Stimulated activated CD4-positive, alpha-beta T cell treated with anti-CD3 and anti-CD28 coated beads, Interleukin-15, amount 100 ng/mL, for 24 hours (primary cell): Measurements from ENCODE around the gene TMPRSS3.

Source experiments
- DNase-seq: peaks from one replicate; pipeline ENCODE4 v3.0.0-alpha.2; 2020

Gene TMPRSS3

DNA sequence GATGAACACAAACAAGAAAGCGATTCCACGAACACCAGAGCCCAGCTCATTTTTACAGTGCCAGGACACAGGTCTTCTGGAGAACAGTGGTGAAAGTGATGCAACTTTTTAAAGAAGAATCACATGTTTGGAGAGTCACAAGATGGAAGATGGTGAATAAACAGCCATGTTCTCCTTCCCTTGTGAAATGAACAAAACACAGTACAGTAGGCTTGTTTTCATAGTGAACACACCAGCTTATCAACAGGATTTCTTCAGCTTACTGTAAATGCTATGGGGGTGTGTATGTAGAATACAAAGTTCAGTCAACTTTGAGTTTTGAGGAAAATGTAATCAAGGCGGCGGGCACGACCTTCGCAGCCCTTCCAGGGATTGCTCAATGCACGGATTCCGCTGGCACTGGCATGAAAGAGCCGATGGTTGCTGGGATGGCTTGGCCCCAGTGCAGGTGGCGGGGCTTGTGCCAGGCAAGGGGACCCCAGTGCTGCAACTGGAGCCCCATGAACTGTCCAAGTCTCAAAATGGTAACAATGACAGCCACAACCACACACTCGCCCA, 9.7 kb downstream of the TMPRSS3 start:
- DNase-seq = no peak

GRCh38 chr21:42385619-42386018, 10.2 kb downstream of the TMPRSS3 start:
- no peak for DNase-seq

DNA sequence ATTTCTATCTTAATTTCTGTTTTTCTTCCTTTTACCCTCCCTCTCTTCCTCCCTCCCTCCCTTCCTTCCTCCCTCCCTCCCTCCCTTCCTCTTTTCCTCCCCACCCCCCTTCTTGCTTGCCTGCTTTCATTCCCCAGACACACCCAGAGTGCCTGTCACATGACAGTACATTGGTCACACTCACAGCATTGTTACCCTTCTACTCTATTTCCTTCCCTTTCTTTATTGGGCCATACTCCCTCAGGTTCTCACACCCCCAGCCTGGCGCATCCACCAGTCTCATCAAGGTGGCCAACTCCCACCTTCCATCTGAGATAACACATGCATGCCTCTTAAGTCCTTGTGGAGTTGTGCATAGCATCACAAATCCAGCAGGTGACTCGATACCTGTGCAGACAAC, 10.9 kb downstream of the TMPRSS3 start:
- DNase-seq = no peak

GRCh38 chr21:42384156-42384945, 11.5 kb downstream of the TMPRSS3 start:
- DNase-seq = no peak

- no peak for DNase-seq
These were observed 12.5 kb downstream of the TMPRSS3 start for GRCh38 chr21:42383331-42383730.

DNA sequence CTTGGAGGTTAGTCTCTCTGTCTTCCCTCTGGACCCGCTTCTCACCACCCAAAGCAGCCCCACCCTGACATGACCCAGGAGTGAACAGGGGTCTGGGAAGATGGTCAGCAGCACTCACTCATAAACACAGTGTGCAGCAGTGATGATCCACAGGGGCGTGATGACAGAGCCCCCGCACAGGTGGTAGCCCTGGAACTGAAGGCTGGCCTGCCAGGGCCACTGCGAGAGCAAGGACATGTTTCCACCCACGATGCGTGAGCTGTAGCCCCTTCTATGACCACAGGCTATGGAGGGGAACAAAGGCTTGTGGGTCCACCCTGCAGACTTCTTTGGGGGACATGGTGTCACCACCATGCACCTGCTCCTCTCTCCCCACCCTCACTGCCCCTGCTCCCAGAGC, 12.9 kb downstream of the TMPRSS3 start:
- no peak for DNase-seq

DNA sequence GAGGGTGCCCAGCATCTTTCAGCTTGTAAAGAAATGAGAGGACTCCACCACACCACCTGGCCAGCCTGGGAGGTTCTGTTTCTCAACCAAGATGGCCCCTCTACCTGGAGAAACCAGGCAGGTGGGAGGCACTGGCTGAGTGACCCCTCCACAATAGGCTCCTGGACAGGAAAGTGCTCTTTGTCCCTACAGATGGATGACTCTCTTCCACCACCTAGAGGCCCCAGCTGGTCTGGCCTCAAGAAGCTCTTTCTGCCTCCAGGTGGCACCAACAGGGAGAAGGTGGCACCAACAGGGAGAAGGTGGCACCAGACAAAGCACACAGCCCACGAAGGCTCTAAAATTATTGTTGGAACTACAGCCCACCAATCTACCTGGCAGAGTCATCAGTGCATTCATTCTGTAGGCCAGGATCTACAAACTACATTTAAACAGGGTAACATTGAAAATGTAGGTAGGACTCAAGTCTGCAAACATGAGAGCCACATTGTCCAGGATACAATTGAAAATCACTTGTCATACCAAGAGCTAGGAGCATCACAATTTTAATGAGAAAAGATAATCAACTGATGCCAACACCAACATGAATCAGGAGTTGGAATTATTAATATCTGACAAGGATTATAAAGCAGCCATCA, 14.4 kb downstream of the TMPRSS3 start:
- peak; percentile 43 for DNase-seq

GRCh38 chr21:42379426-42380215, 16.2 kb downstream of the TMPRSS3 start:
- DNase-seq = no peak

DNA sequence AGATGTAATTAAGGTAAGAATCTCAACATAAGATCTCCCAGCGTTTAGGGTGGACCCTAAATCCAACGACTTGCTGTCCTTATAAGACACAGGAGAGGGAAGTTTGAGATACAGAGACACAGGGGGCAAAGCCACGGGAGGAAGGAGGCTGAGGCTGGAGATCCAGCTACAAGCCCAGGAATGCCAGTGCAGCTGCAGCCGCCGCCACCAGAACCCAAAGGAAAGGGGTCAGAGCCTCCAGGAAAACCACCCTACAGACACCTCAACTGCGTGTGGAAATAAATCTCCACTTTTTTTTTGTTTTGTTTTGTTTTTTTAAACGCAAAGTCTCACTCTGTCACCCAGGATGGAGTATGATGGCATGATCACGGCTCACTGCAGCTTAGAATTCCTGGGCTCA, 17.4 kb downstream of the TMPRSS3 start:
- no peak for DNase-seq

- DNase-seq = no peak
These were observed 17.9 kb downstream of the TMPRSS3 start for GRCh38 chr21:42377951-42378340.

DNA sequence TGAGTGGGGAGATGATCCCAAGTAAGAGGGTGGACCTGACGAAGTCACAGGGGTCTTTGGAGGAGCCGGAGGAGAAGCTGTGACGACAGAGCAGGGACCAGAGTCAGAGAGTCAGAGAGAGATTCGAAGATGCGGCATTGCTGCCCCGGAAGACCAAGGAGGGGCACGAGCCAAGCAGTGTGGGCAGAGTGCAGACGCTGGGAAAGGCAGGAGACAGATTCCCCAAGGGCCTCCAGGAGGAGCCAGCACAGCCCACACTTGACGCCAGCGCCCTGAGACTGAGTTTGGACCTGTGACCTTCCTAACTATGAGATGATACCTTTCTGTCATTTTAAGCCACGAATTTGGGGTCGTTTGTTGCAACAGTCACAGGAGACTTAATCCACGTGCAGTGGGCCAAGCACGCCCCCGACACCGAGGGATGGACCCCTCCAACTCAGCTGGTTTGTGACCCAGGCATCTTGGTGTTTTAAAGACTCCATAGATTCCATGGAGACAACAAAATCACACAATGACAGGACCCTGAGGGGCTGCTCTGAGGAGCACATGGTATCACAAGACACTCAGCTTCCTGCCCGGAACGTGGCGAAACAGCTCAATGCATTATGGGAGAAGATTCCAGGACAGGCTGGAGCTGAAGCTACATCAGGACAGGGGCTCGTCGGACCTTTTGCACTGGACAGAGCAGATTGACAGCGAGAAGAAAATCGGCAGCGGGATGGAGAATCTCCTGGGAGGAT, 18.5 kb downstream of the TMPRSS3 start:
- no peak for DNase-seq

DNA sequence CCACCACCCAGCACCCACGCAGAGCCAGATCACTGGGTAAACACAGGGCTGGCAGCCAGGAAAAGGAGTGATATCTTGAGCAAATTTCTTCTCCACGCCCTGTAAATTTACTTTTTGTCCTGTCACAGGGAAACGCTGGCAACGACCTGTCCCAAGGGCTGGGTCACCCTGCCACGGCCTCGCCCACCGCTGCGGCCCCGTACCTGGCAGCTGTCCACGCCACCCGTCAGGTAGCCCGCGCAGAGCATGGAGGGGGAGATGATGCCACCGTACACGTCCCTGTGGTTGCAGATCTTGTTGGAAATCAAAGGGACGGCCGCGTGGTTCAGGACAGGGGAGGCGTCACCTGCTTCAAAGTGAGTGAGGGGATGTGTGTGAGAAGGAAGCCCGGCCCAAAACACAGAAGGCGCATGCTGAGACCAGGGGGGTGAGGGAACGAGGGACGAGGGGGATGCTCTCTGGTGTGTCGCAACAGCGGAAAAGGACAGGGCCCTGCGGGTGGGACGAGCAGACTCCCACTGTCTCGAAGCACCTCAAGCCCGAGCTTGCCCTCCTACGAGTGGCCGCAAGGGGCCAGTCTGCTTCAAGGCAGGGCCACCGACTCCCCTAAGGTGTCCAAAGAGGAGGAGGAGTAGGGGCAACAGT, 19.4 kb downstream of the TMPRSS3 start:
- DNase-seq = no peak

GRCh38 chr21:42375966-42376337, 19.9 kb downstream of the TMPRSS3 start:
- no peak for DNase-seq

GRCh38 chr21:42375506-42375905, 20.3 kb downstream of the TMPRSS3 start:
- DNase-seq = no peak

DNA sequence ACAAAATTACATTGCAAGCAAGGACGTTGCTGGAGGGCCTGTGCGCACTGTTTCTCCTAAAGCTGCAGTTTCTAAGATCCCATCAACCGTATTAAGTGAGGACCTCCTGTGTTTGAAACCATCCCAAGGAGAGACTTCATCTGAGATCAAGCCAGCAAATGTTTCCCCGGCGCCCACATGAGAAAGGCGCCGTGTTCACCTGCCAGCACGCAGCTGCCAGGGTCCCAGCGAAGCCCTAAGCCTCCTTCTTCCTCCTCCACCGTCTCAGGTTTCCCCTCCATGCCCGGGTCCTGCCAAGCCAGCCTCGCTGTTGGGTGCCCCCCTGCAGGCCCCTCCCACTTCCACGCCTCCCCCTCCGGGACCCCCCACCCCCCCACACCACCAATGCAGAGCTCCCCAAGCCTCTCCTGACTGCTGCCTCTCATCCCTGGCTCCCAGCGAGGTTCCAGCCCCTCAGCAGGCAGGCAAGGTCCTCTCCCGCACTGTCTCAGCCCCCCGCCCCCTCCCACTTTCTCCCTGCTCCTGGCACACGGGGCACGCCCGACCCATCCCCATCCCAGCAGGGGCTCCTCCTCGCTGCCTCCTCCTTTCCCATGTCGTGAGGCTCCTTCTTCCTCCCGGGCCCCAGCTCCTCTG, 20.9 kb downstream of the TMPRSS3 start:
- no peak for DNase-seq

GRCh38 chr21:42374457-42374856, 21.4 kb downstream of the TMPRSS3 start:
- no peak for DNase-seq

- no peak for DNase-seq
These were observed 21.9 kb downstream of the TMPRSS3 start for GRCh38 chr21:42373908-42374455.

- DNase-seq = peak; percentile 52
These were observed 22.5 kb downstream of the TMPRSS3 start for GRCh38 chr21:42373196-42373907.

GRCh38 chr21:42370894-42371654, 24.8 kb downstream of the TMPRSS3 start:
- DNase-seq = no peak

DNA sequence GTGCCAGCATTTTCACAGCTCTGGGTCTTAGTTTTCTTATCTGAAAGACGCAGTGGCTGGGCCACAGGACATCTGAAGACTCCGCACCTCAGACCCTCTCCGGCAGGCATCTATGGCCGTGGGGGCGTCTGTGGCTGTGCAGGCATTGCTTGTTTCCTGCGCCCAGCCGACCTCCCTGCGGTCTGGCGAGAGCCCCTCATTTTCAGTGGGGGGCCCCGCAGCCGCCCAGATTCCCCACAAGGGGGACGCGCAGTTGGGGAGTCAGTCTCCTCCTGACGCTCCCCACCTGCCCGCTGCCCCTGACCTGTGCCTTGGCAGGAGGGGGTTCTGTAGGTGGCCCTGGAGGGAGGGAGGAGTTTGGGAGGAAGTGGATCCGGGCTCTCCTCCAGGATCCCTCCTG, 26.0 kb downstream of the TMPRSS3 start:
- DNase-seq = no peak
